COR-L47 (cell line): ENCODE results near the gene APBB2.

Source experiments
- DNase-seq: peaks from one replicate; lab custom pipeline; 2025; lab: John Stamatoyannopoulos, UW

Gene APBB2

GRCh38 chr4:40856840-40857362, 357.4 kb downstream of the APBB2 start:
- DNase-seq = peak; percentile 82

- DNase-seq = no peak
These were observed 358.0 kb downstream of the APBB2 start for GRCh38 chr4:40856277-40856839.

- DNase-seq = no peak
These were observed 363.8 kb downstream of the APBB2 start for GRCh38 chr4:40850496-40850895.

DNA sequence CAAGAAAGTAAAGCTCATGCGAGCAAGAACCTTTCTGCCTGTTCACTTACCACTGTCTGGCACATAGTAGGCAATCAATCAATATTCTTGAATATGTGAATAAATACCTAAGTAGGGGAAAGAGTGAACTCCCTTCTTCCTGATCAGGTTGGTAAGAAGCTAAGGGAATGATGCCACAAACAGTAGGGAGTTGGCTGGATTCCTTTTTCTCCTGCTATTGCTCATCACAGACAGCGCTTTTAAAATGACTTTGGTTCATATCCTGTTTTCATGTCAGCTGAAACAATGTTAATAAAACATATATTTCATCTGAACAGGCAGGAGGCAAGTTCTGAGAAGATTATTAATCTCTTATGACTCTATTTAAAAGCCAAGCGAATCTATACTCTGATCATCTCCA, 365.4 kb downstream of the APBB2 start:
- DNase-seq = no peak

DNA sequence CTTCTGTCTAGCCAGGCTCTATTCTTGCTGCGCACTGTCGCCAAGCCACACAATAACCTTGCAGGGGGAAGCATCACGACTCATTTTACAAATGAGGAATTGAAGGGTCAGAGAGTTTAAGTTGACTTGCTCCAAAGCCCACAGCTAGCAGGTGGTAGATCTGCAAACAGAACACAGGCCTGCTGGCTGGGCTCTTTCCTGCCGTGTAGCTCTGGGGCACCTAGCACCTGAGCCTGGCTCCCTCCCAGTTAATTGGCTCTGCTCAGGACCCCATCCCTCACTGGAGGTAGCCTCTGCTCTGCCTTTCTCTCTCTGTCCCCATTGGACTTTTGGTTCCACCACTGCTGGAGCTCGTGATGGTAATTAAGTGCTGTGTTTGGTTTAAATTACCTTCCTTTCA, 366.1 kb downstream of the APBB2 start:
- DNase-seq = peak; percentile 96

DNA sequence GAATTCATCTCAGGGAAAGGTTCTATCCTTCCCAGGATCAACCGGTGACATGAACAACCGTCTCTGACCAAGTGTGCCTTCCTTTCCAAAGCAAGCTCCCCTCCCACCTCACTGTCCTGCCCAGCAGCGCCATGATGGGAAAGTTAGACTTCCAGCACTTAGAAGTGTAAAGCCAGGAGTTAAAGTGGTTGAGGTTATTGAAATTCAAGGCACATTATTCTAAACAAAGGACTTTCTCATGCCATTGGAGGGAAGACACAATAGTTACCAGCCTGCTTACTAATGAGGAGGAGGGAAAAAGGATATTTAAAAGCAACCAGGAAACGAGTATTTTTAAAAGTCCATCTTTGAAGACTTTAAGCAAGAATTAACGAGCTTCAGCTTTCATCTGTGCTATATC, 367.8 kb downstream of the APBB2 start:
- DNase-seq = no peak

GRCh38 chr4:40845154-40845835, 369.0 kb downstream of the APBB2 start:
- no peak for DNase-seq

DNA sequence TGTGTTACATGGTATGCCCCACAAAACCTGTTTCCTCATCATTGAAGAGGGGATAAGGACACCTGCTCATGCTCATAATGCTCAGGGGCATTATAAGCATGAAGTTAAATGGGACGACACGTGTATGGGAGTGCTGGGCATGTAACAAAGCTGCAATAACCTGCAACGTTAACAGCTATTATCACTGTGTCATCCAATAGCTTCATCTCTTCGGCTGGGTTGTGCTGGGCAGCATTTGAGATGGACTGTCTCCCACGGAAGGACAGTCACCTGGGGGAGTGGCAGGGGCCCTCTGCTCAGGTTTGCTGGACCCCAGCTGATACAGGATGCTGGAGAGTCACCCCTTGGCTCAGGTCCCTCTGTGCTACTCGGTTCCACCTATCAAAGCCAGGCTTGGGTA, 370.1 kb downstream of the APBB2 start:
- DNase-seq = no peak

- DNase-seq = no peak
These were observed 370.6 kb downstream of the APBB2 start for GRCh38 chr4:40843696-40844095.

- DNase-seq = no peak
These were observed 371.5 kb downstream of the APBB2 start for GRCh38 chr4:40842725-40843423.

DNA sequence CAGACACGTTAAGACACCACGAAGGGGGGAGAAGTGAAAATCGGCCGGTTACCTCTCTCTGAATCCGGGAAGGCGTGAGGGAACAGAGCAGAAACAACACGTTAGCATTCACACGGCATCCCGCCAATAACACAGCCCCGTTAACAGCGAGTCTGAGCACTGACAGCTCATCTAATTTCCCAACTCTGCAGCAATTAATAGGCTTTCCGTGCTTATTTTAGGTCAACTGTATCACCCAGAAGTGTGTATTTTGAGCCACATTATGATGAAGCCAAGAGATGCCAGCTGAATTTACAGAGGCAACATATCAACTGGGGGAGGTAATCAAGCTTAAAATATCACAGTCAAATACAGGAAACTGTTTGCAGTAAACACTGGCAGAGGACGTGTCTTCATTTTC, 372.0 kb downstream of the APBB2 start:
- peak; percentile 67 for DNase-seq

DNA sequence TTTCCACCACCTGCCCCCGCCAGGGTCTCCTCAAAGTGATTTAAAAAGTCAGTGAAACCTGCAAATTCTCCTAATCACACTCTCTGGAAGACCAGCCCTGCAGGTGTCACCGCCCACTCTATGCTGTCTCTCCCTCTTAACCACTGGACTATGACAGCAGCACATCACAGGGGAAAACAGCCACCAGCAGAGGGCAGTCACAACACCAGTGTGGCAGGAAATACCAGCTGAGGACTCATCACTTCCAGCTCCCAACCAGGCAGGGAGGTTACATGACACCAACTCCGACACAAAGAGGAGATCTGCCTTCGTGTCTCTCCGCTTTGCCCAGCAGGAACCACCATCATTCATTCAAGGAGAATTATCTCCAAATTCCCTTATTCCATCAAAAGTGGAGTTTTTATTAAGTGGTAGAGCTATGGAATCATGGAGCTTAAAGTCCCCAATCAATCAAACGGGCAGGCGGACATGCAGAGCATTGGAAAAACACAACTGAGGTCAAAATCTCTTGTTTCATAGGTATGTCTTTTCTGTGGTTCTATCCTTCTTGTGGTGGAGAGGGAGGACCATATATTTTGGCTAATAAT, 373.3 kb downstream of the APBB2 start:
- DNase-seq = peak; percentile 86

GRCh38 chr4:40840255-40840984, 373.9 kb downstream of the APBB2 start:
- DNase-seq = peak; percentile 49

DNA sequence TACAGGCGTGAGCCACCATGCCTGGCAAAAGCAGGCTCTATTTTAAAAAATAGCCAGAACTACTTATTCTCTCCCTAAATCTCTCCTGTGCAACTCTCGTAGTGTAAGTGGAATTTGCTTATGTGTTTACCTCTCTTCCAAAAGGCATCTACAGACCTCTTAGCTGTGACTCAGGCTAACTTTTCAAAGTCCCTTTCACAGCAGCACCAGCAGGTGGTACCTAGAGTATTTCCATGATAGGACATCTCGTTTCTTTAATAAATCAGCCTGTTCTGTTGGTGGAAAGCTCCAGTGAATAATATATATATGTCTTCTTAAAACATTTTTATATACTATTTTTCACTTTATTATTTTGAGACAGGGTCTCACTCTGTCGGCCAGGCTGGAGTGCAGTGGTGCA, 375.6 kb downstream of the APBB2 start:
- DNase-seq = no peak

GRCh38 chr4:40837094-40837870, 377.1 kb downstream of the APBB2 start:
- no peak for DNase-seq

GRCh38 chr4:40833212-40833611, 381.1 kb downstream of the APBB2 start:
- no peak for DNase-seq

GRCh38 chr4:40832175-40832574, 382.2 kb downstream of the APBB2 start:
- DNase-seq = no peak

DNA sequence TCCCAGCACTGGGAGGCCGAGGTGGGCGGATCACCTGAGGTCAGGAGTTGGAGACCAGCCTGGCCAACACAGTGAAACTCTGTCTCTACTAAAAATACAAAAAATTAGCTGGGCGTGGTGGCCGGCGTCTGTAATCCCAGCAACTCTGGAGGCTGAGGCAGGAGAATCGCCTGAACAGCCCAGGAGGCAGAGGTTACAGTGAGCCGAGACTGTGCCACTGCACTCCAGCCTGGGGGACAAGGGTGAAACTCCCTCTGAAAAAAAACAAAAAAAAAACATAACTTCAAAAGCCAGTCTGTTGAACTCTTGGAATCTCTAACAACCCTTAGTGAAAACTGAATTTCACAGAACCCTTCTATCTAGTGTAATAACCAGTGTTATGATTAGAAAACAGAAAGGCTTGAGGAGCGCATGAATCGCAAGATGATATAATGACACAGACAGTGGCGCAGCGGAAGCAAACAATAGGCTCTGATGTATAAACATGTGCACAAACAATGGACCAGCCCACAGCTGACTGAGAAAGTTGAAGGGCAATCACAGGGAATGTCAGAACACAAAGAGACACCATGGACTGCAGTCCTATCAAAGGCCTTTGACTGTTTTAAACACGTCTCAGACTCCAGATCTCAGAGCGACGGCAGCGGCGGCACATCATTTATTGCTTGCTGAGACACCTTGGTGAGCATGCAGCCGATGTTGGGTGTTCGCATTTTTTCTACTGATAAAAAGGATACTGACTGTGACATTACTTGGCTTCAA, 383.0 kb downstream of the APBB2 start:
- no peak for DNase-seq

- no peak for DNase-seq
These were observed 384.8 kb downstream of the APBB2 start for GRCh38 chr4:40829586-40829985.

- DNase-seq = no peak
These were observed 385.7 kb downstream of the APBB2 start for GRCh38 chr4:40828661-40829060.

GRCh38 chr4:40827758-40828157, 386.6 kb downstream of the APBB2 start:
- DNase-seq = no peak
